A673 (cell line): ENCODE data around the gene RNF19B.

Source experiments
- CTCF ChIP-seq: fragments of 300-800, 200-600 bp; sonication (generic); conservative IDR thresholded peaks from 2 replicates; pipeline ENCODE4 v1.5.1; 2017; ENCODE audit warnings: low read depth, mild to moderate bottlenecking, antibody characterized with exemption, low read length, moderate library complexity, mixed read lengths
- EZH2 ChIP-seq: fragments of 200-600 bp; sonication (generic); IDR thresholded peaks from 2 replicates; pipeline ENCODE4 v1.6.1; 2017; ENCODE audit warnings: borderline replicate concordance, low read depth, mild to moderate bottlenecking, mixed read lengths, antibody characterized with exemption, low read length; ENCODE audit not compliant: poor library complexity, severe bottlenecking

GRCh38 chr1:32948905-32949304 is 15.7 kb downstream of the RNF19B start:
- TF ChIP-seq CTCF (no peak), EZH2 (no peak)
